H1 (cell line): ENCODE results near the gene SLC25A27. TPM values are rescaled to one million over a fixed set of nuclear protein-coding genes. Genes with fewer than 3 reads are reported as not detected.

ENCODE experiments used
- CTCF ChIA-PET: fragments of 300-600 bp; sonication (Branson Sonifier 250); formaldehyde crosslinking; loops from one replicate; lab custom pipeline; 2021; ENCODE audit not compliant: partially characterized antibody; lab: Charles Lee
- POLR2A ChIA-PET: fragments of 300-600 bp; sonication (Branson Sonifier 250); formaldehyde crosslinking; loops from one replicate; lab custom pipeline; 2021; ENCODE audit warnings: inconsistent platforms; ENCODE audit not compliant: partially characterized antibody; lab: Charles Lee
- DNase-seq, 2 experiments: peaks; one replicate each; pipeline versions ENCODE4 v3.0.0 to v3.0.0-alpha.2; 2010 to 2022; ENCODE audit warnings: low spot score in 2 of 2, low read depth in 1 of 2, mixed read lengths in 1 of 2
- FAIRE-seq: peaks from 2 replicates; lab custom pipeline; 2011; peaks lifted over from hg19 to GRCh38; lab: Jason Lieb, UNC
- H2AFZ ChIP-seq: 2 replicates; pipeline ENCODE4 v1.8.1; 2012; ENCODE audit warnings: low read length, inconsistent platforms
- H2AK5ac ChIP-seq: 2 replicates; pipeline ENCODE4 v1.6.1; 2013; ENCODE audit warnings: low read depth, low read length
- H2BK120ac ChIP-seq: replicated peaks from 2 replicates; pipeline ENCODE3; 2013; ENCODE audit warnings: low read depth, low read length, inconsistent platforms
- H2BK12ac ChIP-seq: 2 replicates; pipeline ENCODE4 v1.6.1; 2013; ENCODE audit warnings: low read depth, low read length
- H2BK15ac ChIP-seq: 2 replicates; pipeline ENCODE4 v1.6.1; 2013; ENCODE audit warnings: low read length
- H2BK20ac ChIP-seq: 2 replicates; pipeline ENCODE4 v1.6.1; 2013; ENCODE audit warnings: low read length
- H2BK5ac ChIP-seq: 2 replicates; pipeline ENCODE4 v1.6.1; 2013; ENCODE audit warnings: low read depth, low read length
- H3K14ac ChIP-seq: 2 replicates; pipeline ENCODE4 v1.6.1; 2013; ENCODE audit warnings: inconsistent platforms; ENCODE audit not compliant: insufficient read length
- H3K18ac ChIP-seq: 2 replicates; pipeline ENCODE4 v1.6.1; 2013; ENCODE audit warnings: low read length; ENCODE audit errors: extremely low read depth
- H3K23ac ChIP-seq: 2 replicates; pipeline ENCODE4 v1.6.1; 2013; ENCODE audit warnings: inconsistent platforms; ENCODE audit not compliant: insufficient read length
- H3K23me2 ChIP-seq: 2 replicates; pipeline ENCODE4 v1.6.1; 2013; ENCODE audit warnings: low read depth, low read length
- H3K27ac ChIP-seq: 2 replicates; pipeline ENCODE4 v1.6.1; 2011; ENCODE audit warnings: low read depth, low read length, inconsistent platforms
- H3K27me3 ChIP-seq, 4 experiments: replicated peaks in 1 of 4; 1 replicate in 1 of 4; 2 replicates in 3 of 4; pipeline versions ENCODE4 v1.6.1 to v1.8.1; 2011 to 2013; ENCODE audit warnings: low read length in 3 of 4, mild to moderate bottlenecking in 3 of 4, inconsistent platforms in 2 of 4, mixed read lengths in 2 of 4, moderate library complexity in 1 of 4; ENCODE audit not compliant: control insufficient read depth in 3 of 4, insufficient read depth in 3 of 4; ENCODE audit errors: extremely low read depth in 1 of 4
- H3K36me3 ChIP-seq, 4 experiments: 2 replicates each; pipeline versions ENCODE4 v1.6.1 to v1.8.1; 2011 to 2013; ENCODE audit warnings: mild to moderate bottlenecking in 4 of 4, low read length in 3 of 4, moderate library complexity in 2 of 4, control low read depth in 1 of 4, inconsistent platforms in 1 of 4; ENCODE audit not compliant: insufficient read depth in 4 of 4, control insufficient read depth in 2 of 4
- H3K4ac ChIP-seq: replicated peaks from 2 replicates; pipeline ENCODE3; 2013; ENCODE audit warnings: low read length, low read depth, mixed read lengths, inconsistent platforms; ENCODE audit not compliant: insufficient read length
- H3K4me1 ChIP-seq, 4 experiments: replicated peaks in 1 of 4; 1 replicate in 1 of 4; 2 replicates in 3 of 4; pipeline versions ENCODE4 v1.6.1 to v1.8.1; 2011 to 2013; ENCODE audit warnings: low read length in 3 of 4, inconsistent platforms in 2 of 4, mixed read lengths in 1 of 4; ENCODE audit not compliant: insufficient read depth in 4 of 4, control insufficient read depth in 3 of 4
- H3K4me2 ChIP-seq, 2 experiments: 2 replicates each; pipeline versions ENCODE4 v1.6.1 to v1.8.1; 2011 to 2013; ENCODE audit warnings: low read depth in 2 of 2, low read length in 2 of 2, control low read depth in 1 of 2, inconsistent platforms in 1 of 2, mild to moderate bottlenecking in 1 of 2; ENCODE audit not compliant: insufficient read depth in 1 of 2
- H3K4me3 ChIP-seq, 4 experiments: fragments of 200-600, 300-600 bp in 1 of 4; sonication (generic), shearing (Covaris generic), sonication (Bioruptor Twin) in 1 of 4; 2 replicates each; pipeline versions ENCODE4 v1.5.1 to v1.8.1; 2011 to 2016; ENCODE audit warnings: low read length in 4 of 4, low read depth in 3 of 4, control low read depth in 2 of 4, inconsistent platforms in 2 of 4, mild to moderate bottlenecking in 2 of 4, mixed read lengths in 1 of 4, moderate library complexity in 1 of 4; ENCODE audit not compliant: insufficient read depth in 2 of 4; ENCODE audit errors: extremely low read depth in 1 of 4
- H3K56ac ChIP-seq: replicated peaks from 2 replicates; pipeline ENCODE3; 2013; ENCODE audit warnings: low read depth, mild to moderate bottlenecking, mixed read lengths, low read length, inconsistent platforms; ENCODE audit not compliant: insufficient read length
- H3K79me1 ChIP-seq: 2 replicates; pipeline ENCODE4 v1.6.1; 2013; ENCODE audit warnings: low read depth, low read length, control low read depth
- H3K79me2 ChIP-seq, 2 experiments: 2 replicates each; pipeline versions ENCODE4 v1.6.1 to v1.8.1; 2012 to 2013; ENCODE audit warnings: low read length in 2 of 2, mild to moderate bottlenecking in 2 of 2, inconsistent platforms in 1 of 2; ENCODE audit not compliant: insufficient read depth in 2 of 2, control insufficient read depth in 1 of 2
- H3K9ac ChIP-seq, 4 experiments: replicated peaks in 1 of 4; 1 replicate in 1 of 4; 2 replicates in 3 of 4; pipeline versions ENCODE4 v1.6.1 to v1.8.1; 2011 to 2013; ENCODE audit warnings: low read depth in 3 of 4, low read length in 3 of 4, control low read depth in 2 of 4, mild to moderate bottlenecking in 2 of 4, moderate library complexity in 2 of 4, inconsistent platforms in 1 of 4; ENCODE audit errors: extremely low read depth in 1 of 4
- H3K9me3 ChIP-seq, 2 experiments: 2 replicates each; pipeline versions ENCODE4 v1.6.1 to v1.8.1; 2012 to 2013; ENCODE audit warnings: mild to moderate bottlenecking in 2 of 2, moderate library complexity in 2 of 2, control low read depth in 1 of 2, inconsistent platforms in 1 of 2, low read depth in 1 of 2, low read length in 1 of 2, mixed read lengths in 1 of 2; ENCODE audit not compliant: insufficient read depth in 2 of 2
- H4K20me1 ChIP-seq, 2 experiments: replicated peaks in 1 of 2; 2 replicates each; pipeline versions ENCODE3 to v1.8.1; 2011 to 2013; ENCODE audit warnings: inconsistent platforms in 2 of 2, low read length in 2 of 2, mild to moderate bottlenecking in 1 of 2; ENCODE audit not compliant: insufficient read depth in 2 of 2, control insufficient read depth in 1 of 2
- H4K5ac ChIP-seq: 2 replicates; pipeline ENCODE4 v1.6.1; 2013; ENCODE audit warnings: low read length, low read depth, mixed read lengths, inconsistent platforms; ENCODE audit not compliant: insufficient read length
- H4K8ac ChIP-seq: 2 replicates; pipeline ENCODE4 v1.8.0; 2013; ENCODE audit warnings: mild to moderate bottlenecking, moderate library complexity, low read length, inconsistent platforms; ENCODE audit not compliant: insufficient read depth; ENCODE audit errors: extremely low read depth
- H4K91ac ChIP-seq: replicated peaks from 2 replicates; pipeline ENCODE3; 2013; ENCODE audit warnings: low read length, mixed read lengths, inconsistent platforms; ENCODE audit not compliant: insufficient read length
- ASH2L ChIP-seq: fragments of 200-600, 300-600 bp; sonication (generic); IDR thresholded peaks from one replicate; pipeline ENCODE4 v1.7.1; 2017; ENCODE audit warnings: low read length
- BACH1 ChIP-seq: IDR thresholded peaks from 2 replicates; pipeline ENCODE4 v1.6.1; 2012; ENCODE audit warnings: low read length, improper control_type of control experiment
- NANOG ChIP-seq: IDR thresholded peaks from 2 replicates; pipeline ENCODE4 v1.6.1; 2011; ENCODE audit warnings: low read length, low read depth, mild to moderate bottlenecking, inconsistent platforms; ENCODE audit not compliant: insufficient read depth, poor library complexity, severe bottlenecking
- PHF8 ChIP-seq: fragments of 200-600 bp; sonication (generic); conservative IDR thresholded peaks from 2 replicates; pipeline ENCODE4 v1.7.1; 2012; ENCODE audit warnings: low read depth, mild to moderate bottlenecking, inconsistent platforms, low read length, moderate library complexity
- POLR2A ChIP-seq, 2 experiments: IDR thresholded peaks; 1 replicate in 1 of 2; 2 replicates in 1 of 2; pipeline ENCODE4 v1.6.1; 2011; ENCODE audit warnings: low read depth in 2 of 2, low read length in 2 of 2, mild to moderate bottlenecking in 2 of 2; ENCODE audit errors: control extremely low read depth in 1 of 2
- POLR2AphosphoS5 ChIP-seq: IDR thresholded peaks from 2 replicates; pipeline ENCODE4 v1.6.1; 2011; ENCODE audit warnings: low read depth, low read length
- RFX5 ChIP-seq: IDR thresholded peaks from 2 replicates; pipeline ENCODE4 v1.6.1; 2011; ENCODE audit warnings: low read depth, low read length, improper control_type of control experiment, borderline replicate concordance
- SUZ12 ChIP-seq: fragments of 200-600 bp; sonication (generic); IDR thresholded peaks from 2 replicates; pipeline ENCODE4 v1.6.1; 2012; ENCODE audit warnings: mild to moderate bottlenecking, inconsistent platforms, low read length, moderate library complexity, mixed read lengths
- WGBS, 2 experiments: shearing (Covaris generic) in 1 of 2; methylation state at CpG; one replicate each; pipeline versions ENCODE4 v1.1.6 to v1.1.7; 2013 to 2015; ENCODE audit warnings: low lambda C conversion rate in 2 of 2, mixed read lengths in 2 of 2, inconsistent platforms in 1 of 2, low coverage in 1 of 2, missing lambda C conversion rate in 1 of 2; ENCODE audit not compliant: insufficient replicate concordance in 2 of 2, insufficient coverage in 1 of 2, insufficient read length in 1 of 2; ENCODE audit errors: extremely low coverage in 1 of 2, missing lambda C conversion rate in 1 of 2; 5-methylcytosine and 5-hydroxymethylcytosine counted together
- polyA plus RNA-seq, 7 experiments: library from polyadenylated mRNA; depleted of rRNA in 3 of 7; stranded (reverse) in 5 of 7; unstranded in 2 of 7; fragments of >200 nt in 5 of 7; fragments of 200-250 nt in 2 of 7; gene quantifications; 1 replicate in 5 of 7; 2 replicates in 1 of 7; 4 replicates in 1 of 7; pipeline versions ENCODE4 v1.2.1 to v1.2.3, GENCODE V29; 2011 to 2013; ENCODE audit warnings: missing spikeins in 2 of 7, mixed read lengths in 2 of 7
- total RNA-seq: library from RNA; stranded (reverse); fragmentation: NEBNext Ultra II Directional; extraction: Animal tissue kit (Norgen Biotek cat#: 25700); gene quantifications from 2 replicates; pipeline ENCODE4 v1.2.1, GENCODE V29; 2021

SLC25A27 gene
- total and polyA plus RNA-seq, 2 of the 8 experiments (the other 6 are each of a cell fraction or from before 2014, with no cell fraction given) = 7.3 to 8.4 TPM

DNA sequence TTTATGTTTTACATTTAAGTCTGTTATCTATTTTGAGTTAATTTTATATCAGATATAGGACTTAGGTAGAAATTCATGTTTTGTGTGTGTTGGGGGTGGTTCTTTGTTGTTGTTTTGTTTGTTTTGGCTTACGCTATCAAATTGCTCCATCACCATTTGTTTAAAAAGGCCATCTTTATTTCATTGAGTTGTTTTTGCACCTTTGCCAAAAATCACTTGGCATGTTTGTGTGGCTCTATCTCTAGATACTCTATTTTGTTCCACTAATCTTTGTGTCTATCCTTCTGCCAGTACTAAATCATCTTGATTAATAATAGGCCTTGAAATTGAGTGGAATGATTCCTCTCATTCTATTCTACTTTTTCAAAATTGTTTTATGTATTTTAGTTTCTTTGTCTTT lies 7.5 kb upstream of the SLC25A27 start:
- Histone ChIP-seq H3K56ac (no peak overlapping the region), H3K27me3 (no peaks in the 10 kb centered on the region), H3K79me1 (no peaks in the 10 kb centered on the region), H3K9ac (no peak overlapping the region), H4K5ac (no peak overlapping the region), H3K27ac (no peak overlapping the region), H4K20me1 (no peaks in the 10 kb centered on the region), H2BK12ac (no peak overlapping the region), H3K23me2 (no peaks in the 10 kb centered on the region; the same call in 1 of the 2 replicates), H3K4ac (no peak overlapping the region), H3K4me3 (no peak overlapping the region), H2AFZ (no peak overlapping the region), H2BK5ac (no peak overlapping the region), H4K91ac (no peak overlapping the region), H3K18ac (no peak overlapping the region), H3K36me3 (no peaks in the 10 kb centered on the region)
- FAIRE-seq = no peak
- DNase-seq = no peak
- CTCF ChIA-PET = no interaction called here
- TF ChIP-seq PHF8 (no peak), BACH1 (no peak), SUZ12 (no peak), RFX5 (no peak), POLR2A (IDR thresholded peaks at IDR 0.05; ENCODE audit: control extremely low read depth in 1 of 2, low read depth in 2 of 2, low read length in 2 of 2) (no peak), POLR2AphosphoS5 (no peak), ASH2L (no peak), NANOG (no peak)
- TF ChIP-seq, all 59 proteins: peak for 0
- H2BK20ac ChIP-seq = no peak overlapping the region
- no peak overlapping the region for H2BK15ac ChIP-seq
- no peak overlapping the region for H2BK120ac ChIP-seq
- no peak overlapping the region for H2AK5ac ChIP-seq
- no peak overlapping the region for H3K14ac ChIP-seq
- no peaks in the 10 kb centered on the region for H3K79me2 ChIP-seq
- no peak overlapping the region for H4K8ac ChIP-seq
- WGBS, 2 experiments = 86% methylated on average over 1 of the region's 1 CpG; no CpG with 5 or more reads in 1 of the 2 experiments
- no peaks in the 10 kb centered on the region for H3K9me3 ChIP-seq
- no peak overlapping the region for H3K23ac ChIP-seq
- POLR2A ChIA-PET = no interaction called here
- H3K4me2 ChIP-seq = no peak overlapping the region
- no peaks in the 10 kb centered on the region for H3K4me1 ChIP-seq
